ENCODE data around the gene TMTC1.

DNA sequence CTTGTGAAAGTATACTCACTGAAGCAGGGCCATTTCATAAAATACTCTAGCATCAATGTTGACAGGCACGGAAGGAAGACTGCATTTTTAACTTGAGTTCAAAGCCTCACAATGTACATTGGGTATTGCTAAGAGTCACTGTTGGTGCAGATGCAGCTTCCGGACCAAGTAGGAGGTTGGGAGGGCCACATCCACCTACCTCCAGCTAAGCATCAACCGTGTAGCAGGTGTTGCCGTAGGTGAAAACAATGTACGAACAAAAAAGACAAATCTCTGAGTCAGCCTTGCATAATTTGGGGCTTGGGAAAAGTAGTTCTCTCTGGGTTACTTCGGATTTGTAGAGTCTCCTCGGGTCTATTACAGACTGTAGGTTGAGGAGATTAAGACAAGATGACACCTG is 48.1 kb downstream of the TMTC1 start:
- TF ChIP-seq YY1 (IDR thresholded peaks at IDR 0.05; ENCODE audit: low read depth) (no peak), FOXM1 (IDR thresholded peaks at IDR 0.05; ENCODE audit: borderline replicate concordance, low read depth) (no peak), RAD21 (IDR thresholded peaks at IDR 0.05; ENCODE audit: low read depth) (no peak), NFIC (IDR thresholded peaks at IDR 0.05) (no peak), EP300 (IDR thresholded peaks at IDR 0.05; ENCODE audit: borderline replicate concordance) (no peak), CEBPB (IDR thresholded peaks at IDR 0.05) (no peak), TEAD4 (IDR thresholded peaks at IDR 0.05) (no peak), CREB1 (IDR thresholded peaks at IDR 0.05; ENCODE audit: low read depth) (no peak), ZBTB7A (IDR thresholded peaks at IDR 0.05; ENCODE audit: low read depth) (no peak), TCF12 (IDR thresholded peaks at IDR 0.05; ENCODE audit: low read depth) (no peak)
- TF ChIP-seq, protein P1, sequence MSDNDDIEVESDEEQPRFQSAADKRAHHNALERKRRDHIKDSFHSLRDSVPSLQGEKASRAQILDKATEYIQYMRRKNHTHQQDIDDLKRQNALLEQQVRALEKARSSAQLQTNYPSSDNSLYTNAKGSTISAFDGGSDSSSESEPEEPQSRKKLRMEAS (IDR thresholded peaks at IDR 0.05): no peak
- TF ChIP-seq, protein P2, sequence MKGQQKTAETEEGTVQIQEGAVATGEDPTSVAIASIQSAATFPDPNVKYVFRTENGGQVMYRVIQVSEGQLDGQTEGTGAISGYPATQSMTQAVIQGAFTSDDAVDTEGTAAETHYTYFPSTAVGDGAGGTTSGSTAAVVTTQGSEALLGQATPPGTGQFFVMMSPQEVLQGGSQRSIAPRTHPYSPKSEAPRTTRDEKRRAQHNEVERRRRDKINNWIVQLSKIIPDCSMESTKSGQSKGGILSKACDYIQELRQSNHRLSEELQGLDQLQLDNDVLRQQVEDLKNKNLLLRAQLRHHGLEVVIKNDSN (IDR thresholded peaks at IDR 0.05): no peak
- TF ChIP-seq, protein P3, sequence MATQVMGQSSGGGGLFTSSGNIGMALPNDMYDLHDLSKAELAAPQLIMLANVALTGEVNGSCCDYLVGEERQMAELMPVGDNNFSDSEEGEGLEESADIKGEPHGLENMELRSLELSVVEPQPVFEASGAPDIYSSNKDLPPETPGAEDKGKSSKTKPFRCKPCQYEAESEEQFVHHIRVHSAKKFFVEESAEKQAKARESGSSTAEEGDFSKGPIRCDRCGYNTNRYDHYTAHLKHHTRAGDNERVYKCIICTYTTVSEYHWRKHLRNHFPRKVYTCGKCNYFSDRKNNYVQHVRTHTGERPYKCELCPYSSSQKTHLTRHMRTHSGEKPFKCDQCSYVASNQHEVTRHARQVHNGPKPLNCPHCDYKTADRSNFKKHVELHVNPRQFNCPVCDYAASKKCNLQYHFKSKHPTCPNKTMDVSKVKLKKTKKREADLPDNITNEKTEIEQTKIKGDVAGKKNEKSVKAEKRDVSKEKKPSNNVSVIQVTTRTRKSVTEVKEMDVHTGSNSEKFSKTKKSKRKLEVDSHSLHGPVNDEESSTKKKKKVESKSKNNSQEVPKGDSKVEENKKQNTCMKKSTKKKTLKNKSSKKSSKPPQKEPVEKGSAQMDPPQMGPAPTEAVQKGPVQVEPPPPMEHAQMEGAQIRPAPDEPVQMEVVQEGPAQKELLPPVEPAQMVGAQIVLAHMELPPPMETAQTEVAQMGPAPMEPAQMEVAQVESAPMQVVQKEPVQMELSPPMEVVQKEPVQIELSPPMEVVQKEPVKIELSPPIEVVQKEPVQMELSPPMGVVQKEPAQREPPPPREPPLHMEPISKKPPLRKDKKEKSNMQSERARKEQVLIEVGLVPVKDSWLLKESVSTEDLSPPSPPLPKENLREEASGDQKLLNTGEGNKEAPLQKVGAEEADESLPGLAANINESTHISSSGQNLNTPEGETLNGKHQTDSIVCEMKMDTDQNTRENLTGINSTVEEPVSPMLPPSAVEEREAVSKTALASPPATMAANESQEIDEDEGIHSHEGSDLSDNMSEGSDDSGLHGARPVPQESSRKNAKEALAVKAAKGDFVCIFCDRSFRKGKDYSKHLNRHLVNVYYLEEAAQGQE (IDR thresholded peaks at IDR 0.05; ENCODE audit: low read depth): no peak
